GM12875 (cell line): ENCODE results near the gene JAKMIP2.

Source experiments
- H3K4me3 ChIP-seq: one replicate; pipeline ENCODE4 v1.5.1; 2011; ENCODE audit warnings: low read depth, low read length, control low read depth
- CTCF ChIP-seq: IDR thresholded peaks from 2 replicates; pipeline ENCODE4 v1.5.1; 2011; ENCODE audit warnings: low read depth, mild to moderate bottlenecking, control low read depth, inconsistent platforms, low read length, moderate library complexity, borderline replicate concordance; ENCODE audit not compliant: insufficient read depth

Gene JAKMIP2

DNA sequence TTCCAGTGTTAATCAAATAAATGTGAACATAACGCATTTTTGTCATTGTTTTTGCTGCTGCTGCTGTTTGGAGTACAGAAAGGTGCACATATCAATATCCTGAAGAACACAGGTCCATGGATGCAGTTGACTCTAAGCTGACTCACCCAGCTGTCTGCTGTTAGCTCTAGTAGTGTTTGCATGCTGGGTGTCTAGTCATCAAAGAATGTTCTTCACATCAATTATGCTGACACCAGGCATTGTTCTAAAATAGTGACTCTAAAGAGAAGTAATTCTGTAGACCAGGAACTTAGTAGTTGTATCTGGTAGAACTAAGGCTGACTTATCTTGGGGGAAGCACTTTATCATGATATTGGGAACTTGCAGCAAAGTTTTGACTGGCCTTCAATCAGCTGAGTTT is 217.0 kb downstream of the JAKMIP2 start:
- TF ChIP-seq CTCF = no peak
- no peak overlapping the region for H3K4me3 ChIP-seq

DNA sequence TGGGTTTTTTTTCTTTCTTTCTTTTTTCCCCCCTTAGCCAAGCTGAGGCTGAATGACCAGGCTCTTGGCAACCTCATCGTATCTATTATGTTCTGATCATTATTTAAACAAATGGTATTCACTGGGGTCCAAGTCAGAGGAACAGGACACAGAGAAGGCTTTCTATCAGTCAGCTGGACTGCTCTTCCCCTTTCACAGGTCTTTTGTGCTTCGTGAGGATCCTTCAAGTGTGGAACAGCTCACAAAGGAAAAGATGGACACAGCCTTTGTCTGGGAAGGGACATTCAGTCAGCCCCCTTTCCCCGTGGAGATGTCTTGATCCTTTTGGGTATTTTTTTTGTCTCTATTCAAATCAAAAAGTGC is 218.4 kb downstream of the JAKMIP2 start:
- TF ChIP-seq CTCF = no peak
- no peak overlapping the region for H3K4me3 ChIP-seq

DNA sequence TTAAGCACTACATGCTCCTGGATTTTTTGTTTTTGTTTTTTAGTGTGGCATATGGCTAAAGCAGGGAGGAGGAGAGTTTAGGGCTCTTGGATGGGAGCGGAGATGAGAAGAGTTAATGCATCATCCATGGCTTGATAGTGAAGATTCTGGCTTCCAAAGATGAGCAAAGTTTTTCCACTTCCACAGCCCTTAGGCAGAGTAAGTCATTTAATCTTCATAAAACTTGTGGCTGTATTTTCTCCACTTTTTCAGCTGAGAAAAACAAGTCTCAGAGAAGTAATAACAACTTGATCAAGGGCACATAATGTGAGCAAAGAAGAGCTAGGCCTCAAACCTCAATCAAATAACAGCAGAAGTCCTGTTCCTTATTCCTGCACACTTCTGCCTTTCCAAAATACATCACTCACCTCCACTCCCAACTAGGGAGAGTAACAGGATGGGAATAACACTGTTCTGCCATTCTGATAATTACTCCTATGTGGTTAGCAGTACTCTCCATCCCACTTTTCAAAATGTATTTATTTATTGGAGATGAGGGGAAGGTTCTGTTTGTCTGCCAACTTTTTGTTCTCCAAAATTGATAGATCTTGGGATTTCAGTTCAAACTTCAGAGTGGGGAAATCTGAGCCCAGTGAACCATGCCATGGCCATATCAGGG is 218.9 kb downstream of the JAKMIP2 start:
- no peak for TF ChIP-seq CTCF
- H3K4me3 ChIP-seq = no peak overlapping the region

DNA sequence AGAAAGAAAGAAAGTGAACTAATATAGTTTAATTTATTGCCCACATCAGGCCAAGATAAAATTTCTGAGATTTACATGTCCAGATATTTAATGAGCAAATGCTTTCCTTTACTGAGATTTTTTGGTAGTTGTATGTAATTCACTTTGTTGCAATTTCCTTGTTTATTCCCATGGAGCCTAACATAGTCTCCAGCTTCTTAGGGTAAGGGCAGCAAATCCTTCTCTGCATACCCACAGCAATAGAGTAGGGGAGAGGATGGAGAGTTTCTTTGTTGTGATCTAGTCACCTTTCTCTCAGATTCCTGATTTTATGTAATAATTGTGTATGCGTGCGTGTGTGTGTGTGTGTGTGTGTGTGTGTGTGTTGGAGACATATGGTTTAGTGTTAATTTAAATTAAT is 221.1 kb downstream of the JAKMIP2 start:
- no peak overlapping the region for H3K4me3 ChIP-seq
- TF ChIP-seq CTCF = no peak

- no peak for TF ChIP-seq CTCF
- H3K4me3 ChIP-seq = no peak overlapping the region
Measured at GRCh38 chr5:147560718-147561331, 221.7 kb downstream of the JAKMIP2 start.

DNA sequence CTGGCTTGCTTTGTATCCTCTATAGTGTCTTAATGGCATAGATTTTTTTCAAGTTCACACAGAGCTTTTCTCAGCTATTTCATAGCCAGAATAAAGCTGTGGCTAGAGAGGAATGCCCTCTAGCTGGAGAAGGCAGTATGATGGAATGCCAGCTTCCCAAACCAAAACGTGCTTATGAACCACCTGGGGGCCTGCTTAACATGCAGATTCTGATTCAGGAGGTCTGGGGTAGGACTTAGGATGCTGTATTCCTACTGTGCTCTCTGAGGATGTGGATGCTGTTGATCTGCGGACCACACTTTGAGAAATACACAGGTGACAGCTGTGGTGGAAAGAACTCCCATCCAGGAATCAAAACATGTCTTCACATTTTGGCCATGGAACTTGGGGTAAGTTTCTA is 222.8 kb downstream of the JAKMIP2 start:
- H3K4me3 ChIP-seq = no peak overlapping the region
- no peak for TF ChIP-seq CTCF

DNA sequence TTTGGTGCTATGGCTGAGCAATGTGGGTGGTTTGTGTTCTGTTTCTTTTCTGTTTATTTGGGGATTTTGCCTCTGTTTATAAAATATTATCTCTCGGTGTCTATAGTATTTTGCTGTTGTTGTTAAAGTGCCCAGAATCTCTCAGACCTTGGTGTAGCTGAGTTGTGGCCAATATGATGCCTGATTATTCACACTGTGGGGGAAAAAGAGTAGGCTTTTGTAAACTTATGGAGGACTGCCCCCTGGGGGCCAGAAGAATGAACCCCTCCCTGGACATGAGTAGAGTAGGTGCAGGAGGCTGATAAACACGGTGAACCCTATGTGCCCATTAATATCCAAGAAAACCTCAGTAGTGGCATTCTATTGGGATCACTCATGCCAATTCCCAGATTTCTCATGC is 223.7 kb downstream of the JAKMIP2 start:
- peak; percentile 34; the same call in 1 of the 2 replicates for TF ChIP-seq CTCF
- no peak overlapping the region for H3K4me3 ChIP-seq
